ENCODE data around the gene RAD50.

Gene RAD50

GRCh38 chr5:132608107-132608506 is 51.3 kb downstream of the RAD50 start:
- TF ChIP-seq CTCF (IDR thresholded peaks at IDR 0.05; ENCODE audit: control insufficient read depth, insufficient read depth, low read depth, low read length, missing control alignments): no peak
- DNase-seq (ENCODE audit: low read depth): peak; percentile 18
- H3K4me3 ChIP-seq (ENCODE audit: control insufficient read depth, low read depth, low read length): no peak overlapping the region

- no peak overlapping the region for H3K4me3 ChIP-seq (ENCODE audit: control insufficient read depth, low read depth, low read length)
- no peak for DNase-seq (ENCODE audit: low read depth)
- TF ChIP-seq CTCF (IDR thresholded peaks at IDR 0.05; ENCODE audit: control insufficient read depth, insufficient read depth, low read depth, low read length, missing control alignments): no peak
Measured at GRCh38 chr5:132611965-132612364, 55.2 kb downstream of the RAD50 start.

- no peak overlapping the region for H3K4me3 ChIP-seq (ENCODE audit: control insufficient read depth, low read depth, low read length)
- no peak for TF ChIP-seq CTCF (IDR thresholded peaks at IDR 0.05; ENCODE audit: control insufficient read depth, insufficient read depth, low read depth, low read length, missing control alignments)
- DNase-seq (ENCODE audit: low read depth): no peak
Measured at GRCh38 chr5:132612846-132613245, 56.1 kb downstream of the RAD50 start.

GRCh38 chr5:132621699-132622098 is 64.9 kb downstream of the RAD50 start:
- no peak for DNase-seq (ENCODE audit: low read depth)
- H3K4me3 ChIP-seq (ENCODE audit: control insufficient read depth, low read depth, low read length): no peak overlapping the region
- no peak for TF ChIP-seq CTCF (IDR thresholded peaks at IDR 0.05; ENCODE audit: control insufficient read depth, insufficient read depth, low read depth, low read length, missing control alignments)

GRCh38 chr5:132622608-132623007 is 65.8 kb downstream of the RAD50 start:
- DNase-seq (ENCODE audit: low read depth): no peak
- TF ChIP-seq CTCF (IDR thresholded peaks at IDR 0.05; ENCODE audit: control insufficient read depth, insufficient read depth, low read depth, low read length, missing control alignments): no peak
- H3K4me3 ChIP-seq (ENCODE audit: control insufficient read depth, low read depth, low read length): no peak overlapping the region

- H3K4me3 ChIP-seq (ENCODE audit: control insufficient read depth, low read depth, low read length): no peak overlapping the region
- DNase-seq (ENCODE audit: low read depth): no peak
- TF ChIP-seq CTCF (IDR thresholded peaks at IDR 0.05; ENCODE audit: control insufficient read depth, insufficient read depth, low read depth, low read length, missing control alignments): no peak
Measured at GRCh38 chr5:132627470-132627869, 70.7 kb downstream of the RAD50 start.

- DNase-seq (ENCODE audit: low read depth): no peak
- no peak for TF ChIP-seq CTCF (IDR thresholded peaks at IDR 0.05; ENCODE audit: control insufficient read depth, insufficient read depth, low read depth, low read length, missing control alignments)
- no peak overlapping the region for H3K4me3 ChIP-seq (ENCODE audit: control insufficient read depth, low read depth, low read length)
Measured at GRCh38 chr5:132628814-132629213, 72.0 kb downstream of the RAD50 start.
